ENCODE measurements around the gene MSH5.

GRCh38 chr6:31734247-31734820 is 5.5 kb upstream of the MSH5 start:
- TF ChIP-seq, protein P1, sequence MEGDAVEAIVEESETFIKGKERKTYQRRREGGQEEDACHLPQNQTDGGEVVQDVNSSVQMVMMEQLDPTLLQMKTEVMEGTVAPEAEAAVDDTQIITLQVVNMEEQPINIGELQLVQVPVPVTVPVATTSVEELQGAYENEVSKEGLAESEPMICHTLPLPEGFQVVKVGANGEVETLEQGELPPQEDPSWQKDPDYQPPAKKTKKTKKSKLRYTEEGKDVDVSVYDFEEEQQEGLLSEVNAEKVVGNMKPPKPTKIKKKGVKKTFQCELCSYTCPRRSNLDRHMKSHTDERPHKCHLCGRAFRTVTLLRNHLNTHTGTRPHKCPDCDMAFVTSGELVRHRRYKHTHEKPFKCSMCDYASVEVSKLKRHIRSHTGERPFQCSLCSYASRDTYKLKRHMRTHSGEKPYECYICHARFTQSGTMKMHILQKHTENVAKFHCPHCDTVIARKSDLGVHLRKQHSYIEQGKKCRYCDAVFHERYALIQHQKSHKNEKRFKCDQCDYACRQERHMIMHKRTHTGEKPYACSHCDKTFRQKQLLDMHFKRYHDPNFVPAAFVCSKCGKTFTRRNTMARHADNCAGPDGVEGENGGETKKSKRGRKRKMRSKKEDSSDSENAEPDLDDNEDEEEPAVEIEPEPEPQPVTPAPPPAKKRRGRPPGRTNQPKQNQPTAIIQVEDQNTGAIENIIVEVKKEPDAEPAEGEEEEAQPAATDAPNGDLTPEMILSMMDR (conservative IDR thresholded peaks at IDR 0.05; ENCODE audit: low read length) = no peak
- no peak for TF ChIP-seq EZH2phosphoT487 (IDR thresholded peaks at IDR 0.05; ENCODE audit: borderline replicate concordance)

Data from Loucy (cell line).